GM20000 (cell line): Measurements from ENCODE around the gene TMPRSS7.

Experiments
- DNase-seq: peaks from one replicate; pipeline ENCODE4 v3.0.0; 2012; ENCODE audit warnings: low spot score
- TF ChIP-seq, protein P1 (sequence below): IDR thresholded peaks from 2 replicates; pipeline ENCODE4 v1.5.1; 2012; ENCODE audit warnings: mild to moderate bottlenecking, control low read depth; ENCODE audit errors: extremely low read depth, missing control alignments

Gene TMPRSS7

DNA sequence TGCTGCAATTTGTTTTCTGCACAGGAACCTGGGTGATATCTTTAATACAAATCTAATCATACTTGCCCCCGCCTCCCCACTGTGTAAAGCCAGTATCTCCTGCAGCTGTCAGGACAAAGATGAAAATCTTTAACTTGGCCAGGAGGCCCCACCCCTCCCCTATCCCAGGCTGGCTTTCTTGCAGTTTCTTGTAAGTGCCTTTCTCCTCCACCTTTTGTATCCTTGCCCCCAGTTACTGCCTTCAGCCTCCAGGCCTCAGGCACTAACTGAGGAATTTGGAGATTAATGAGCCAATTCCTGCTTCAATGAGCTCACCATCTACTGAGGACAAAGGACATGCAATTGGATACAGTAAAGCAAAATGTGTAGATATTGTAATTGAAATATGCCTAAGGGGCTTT is 92.0 kb downstream of the TMPRSS7 start:
- TF ChIP-seq, protein P1, sequence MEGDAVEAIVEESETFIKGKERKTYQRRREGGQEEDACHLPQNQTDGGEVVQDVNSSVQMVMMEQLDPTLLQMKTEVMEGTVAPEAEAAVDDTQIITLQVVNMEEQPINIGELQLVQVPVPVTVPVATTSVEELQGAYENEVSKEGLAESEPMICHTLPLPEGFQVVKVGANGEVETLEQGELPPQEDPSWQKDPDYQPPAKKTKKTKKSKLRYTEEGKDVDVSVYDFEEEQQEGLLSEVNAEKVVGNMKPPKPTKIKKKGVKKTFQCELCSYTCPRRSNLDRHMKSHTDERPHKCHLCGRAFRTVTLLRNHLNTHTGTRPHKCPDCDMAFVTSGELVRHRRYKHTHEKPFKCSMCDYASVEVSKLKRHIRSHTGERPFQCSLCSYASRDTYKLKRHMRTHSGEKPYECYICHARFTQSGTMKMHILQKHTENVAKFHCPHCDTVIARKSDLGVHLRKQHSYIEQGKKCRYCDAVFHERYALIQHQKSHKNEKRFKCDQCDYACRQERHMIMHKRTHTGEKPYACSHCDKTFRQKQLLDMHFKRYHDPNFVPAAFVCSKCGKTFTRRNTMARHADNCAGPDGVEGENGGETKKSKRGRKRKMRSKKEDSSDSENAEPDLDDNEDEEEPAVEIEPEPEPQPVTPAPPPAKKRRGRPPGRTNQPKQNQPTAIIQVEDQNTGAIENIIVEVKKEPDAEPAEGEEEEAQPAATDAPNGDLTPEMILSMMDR = no peak
- DNase-seq = no peak

DNA sequence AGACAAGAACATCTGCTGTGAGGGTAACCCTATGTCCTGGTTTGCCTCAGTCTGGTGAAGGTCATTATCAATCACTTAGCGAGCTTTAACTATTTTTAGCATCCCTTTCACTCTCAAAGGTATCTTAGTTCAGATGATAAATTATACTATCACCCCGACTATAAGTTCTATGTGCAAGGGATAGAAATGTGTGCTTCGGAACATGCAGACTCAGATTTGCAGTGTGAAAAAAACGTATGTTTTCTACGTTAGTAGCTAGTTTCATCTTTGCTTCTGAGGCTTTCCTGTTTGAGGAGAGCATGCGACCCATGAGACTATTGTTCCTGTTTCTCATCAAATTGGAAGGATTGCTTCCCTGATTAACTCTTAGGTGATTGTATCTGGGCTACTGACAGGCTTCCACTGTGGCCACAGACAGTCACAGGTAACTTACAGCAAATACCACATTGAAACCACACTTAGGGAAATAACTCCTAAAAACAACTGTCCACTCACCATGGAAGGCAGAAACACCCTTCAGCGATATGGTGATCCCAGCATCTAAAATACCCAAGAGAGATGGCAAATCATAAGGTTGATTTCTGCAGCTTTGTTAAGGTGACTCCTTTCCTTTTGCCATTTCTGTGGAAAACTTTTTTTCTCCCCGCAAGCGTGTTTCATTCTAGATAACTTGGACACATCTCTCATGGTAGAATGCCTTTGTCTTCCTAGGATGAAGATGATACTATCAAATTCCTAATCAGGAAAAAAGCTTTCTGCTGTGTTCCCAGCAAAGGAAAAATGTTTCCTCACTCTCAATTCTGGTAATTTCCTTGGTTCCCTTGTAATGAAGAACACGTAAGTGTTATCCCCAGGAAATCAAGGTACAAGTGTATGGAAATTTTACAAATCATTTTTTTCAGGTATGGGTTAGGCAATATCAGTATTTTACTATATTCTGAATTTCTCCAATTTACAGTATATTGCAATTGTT is 93.3 kb downstream of the TMPRSS7 start:
- TF ChIP-seq, protein P1 = no peak
- DNase-seq = no peak

DNA sequence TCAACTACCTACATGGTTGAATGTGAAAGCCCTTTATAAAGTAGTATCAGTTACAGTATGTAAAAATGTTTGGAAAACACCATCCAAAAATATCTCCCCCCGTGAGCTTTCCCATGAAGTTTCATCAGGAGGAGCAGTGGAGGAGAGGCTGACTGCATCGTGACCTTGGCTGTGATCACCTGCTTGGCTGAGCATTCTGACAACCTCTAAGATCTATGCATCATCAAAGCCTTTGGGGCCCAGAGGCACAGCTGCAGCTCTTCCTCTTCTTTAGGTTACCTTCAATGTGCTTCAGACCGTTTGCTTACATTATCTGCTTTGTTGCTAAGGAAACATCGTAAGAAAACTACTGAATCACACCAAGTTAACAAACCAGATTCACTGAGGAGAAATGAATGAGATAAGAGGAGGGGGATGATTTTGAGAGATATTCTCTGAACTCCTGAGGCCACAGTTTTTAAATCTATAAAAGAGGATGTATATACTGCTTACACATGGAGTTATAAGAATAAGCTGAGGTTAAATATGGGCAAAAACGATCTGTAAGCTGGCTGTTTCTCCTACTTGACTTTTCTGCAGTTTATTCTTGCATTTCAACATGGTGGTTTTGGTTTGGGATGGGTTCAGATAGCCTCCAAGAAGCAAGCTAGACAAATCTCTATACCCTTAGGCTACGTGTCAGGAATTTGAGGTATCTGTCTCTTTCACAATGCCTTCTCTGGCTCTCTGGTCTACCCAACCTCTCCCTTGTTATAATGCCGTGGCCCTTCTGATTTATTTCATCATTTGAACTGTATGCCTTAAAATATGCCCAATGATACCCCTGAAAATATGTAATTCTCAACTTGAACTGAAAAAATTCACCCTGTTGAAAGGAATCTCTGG is 94.5 kb downstream of the TMPRSS7 start:
- no peak for DNase-seq

DNA sequence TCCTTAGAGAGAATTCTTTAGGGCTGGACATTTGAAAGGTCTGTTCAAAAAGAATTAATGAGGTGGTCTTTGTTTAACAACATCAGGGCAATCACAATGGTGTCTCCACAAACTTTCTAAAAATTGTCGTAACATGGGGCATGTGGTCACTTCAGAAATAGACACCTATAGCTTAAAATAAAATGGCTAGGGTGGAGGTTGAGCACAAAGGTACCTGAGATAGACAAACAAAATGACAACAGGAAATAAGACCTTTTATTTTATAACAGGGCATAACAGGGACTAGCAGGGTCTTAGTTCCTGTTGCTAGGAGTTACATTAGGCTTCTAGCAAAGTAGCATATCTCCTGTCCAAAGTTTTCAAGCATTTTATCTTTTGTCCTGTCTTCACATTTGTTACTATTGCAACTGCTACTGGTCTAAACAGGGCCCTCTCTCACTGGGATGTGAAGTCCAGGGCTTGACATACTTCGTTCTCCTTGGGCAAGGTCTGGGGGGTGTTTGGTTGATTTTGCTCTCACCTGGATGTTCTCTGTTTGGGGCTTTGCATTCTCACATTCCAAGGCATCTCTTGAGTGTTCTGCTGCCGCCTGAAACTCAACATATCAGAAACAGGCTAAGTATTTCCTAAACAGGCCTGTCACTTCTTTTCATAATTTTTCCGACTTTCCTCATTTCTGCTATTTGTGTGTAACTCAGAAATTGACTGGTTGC is 95.5 kb downstream of the TMPRSS7 start:
- TF ChIP-seq, protein P1 = no peak
- no peak for DNase-seq

More for the DNA sequence above, 94.5 kb downstream of the TMPRSS7 start:
- TF ChIP-seq, protein P1 = no peak

DNA sequence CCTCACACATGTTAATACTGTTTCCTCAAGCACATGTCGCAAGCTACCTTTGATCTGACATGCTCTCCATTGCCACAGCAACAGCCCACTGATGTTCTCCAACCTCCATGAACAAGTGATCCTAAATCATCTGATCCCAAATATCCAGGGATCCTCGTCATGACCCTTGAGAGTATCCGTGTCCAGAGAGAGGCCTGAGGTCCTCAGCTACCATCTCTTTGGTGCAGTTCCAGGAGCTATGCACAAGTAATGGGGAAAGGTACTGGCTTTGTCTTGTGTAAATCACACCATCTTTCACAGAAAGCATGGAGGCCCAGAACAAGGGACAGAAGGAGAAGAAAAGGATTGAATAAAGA is 96.1 kb downstream of the TMPRSS7 start:
- TF ChIP-seq, protein P1 = no peak
- DNase-seq = no peak
